ENCODE measurements around the gene ETS1. TPM values are rescaled to one million over a fixed set of nuclear protein-coding genes. Genes with fewer than 3 reads are reported as not detected.

Gene ETS1
- total RNA-seq, 1 donor = 67.3 TPM

- TF ChIP-seq, protein P1, sequence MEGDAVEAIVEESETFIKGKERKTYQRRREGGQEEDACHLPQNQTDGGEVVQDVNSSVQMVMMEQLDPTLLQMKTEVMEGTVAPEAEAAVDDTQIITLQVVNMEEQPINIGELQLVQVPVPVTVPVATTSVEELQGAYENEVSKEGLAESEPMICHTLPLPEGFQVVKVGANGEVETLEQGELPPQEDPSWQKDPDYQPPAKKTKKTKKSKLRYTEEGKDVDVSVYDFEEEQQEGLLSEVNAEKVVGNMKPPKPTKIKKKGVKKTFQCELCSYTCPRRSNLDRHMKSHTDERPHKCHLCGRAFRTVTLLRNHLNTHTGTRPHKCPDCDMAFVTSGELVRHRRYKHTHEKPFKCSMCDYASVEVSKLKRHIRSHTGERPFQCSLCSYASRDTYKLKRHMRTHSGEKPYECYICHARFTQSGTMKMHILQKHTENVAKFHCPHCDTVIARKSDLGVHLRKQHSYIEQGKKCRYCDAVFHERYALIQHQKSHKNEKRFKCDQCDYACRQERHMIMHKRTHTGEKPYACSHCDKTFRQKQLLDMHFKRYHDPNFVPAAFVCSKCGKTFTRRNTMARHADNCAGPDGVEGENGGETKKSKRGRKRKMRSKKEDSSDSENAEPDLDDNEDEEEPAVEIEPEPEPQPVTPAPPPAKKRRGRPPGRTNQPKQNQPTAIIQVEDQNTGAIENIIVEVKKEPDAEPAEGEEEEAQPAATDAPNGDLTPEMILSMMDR (IDR thresholded peaks at IDR 0.05; ENCODE audit: extremely low read depth, low read depth, low read length) = no peak
- no peaks in the 10 kb centered on the region for H3K36me3 ChIP-seq (ENCODE audit: insufficient read depth, low read length)
- no peak overlapping the region for H3K4me2 ChIP-seq (ENCODE audit: insufficient read depth, low read length)
- no peak overlapping the region for H3K27ac ChIP-seq (ENCODE audit: low read depth, low read length)
- H3K79me2 ChIP-seq (ENCODE audit: insufficient read depth, low read length) = no peaks in the 10 kb centered on the region
- no peak overlapping the region for H3K4me3 ChIP-seq (ENCODE audit: insufficient read depth, low read length)
- no peak overlapping the region for H2AFZ ChIP-seq (ENCODE audit: low read length)
- DNase-seq (ENCODE audit: insufficient read length, low spot score, missing footprints) = no peak
- peaks cover 50% of the 10 kb centered on the region for H3K27me3 ChIP-seq (ENCODE audit: insufficient read depth, low read length)
- H3K4me1 ChIP-seq (ENCODE audit: insufficient read depth, low read length) = no peaks in the 10 kb centered on the region
- no peaks in the 10 kb centered on the region for H3K9me3 ChIP-seq (ENCODE audit: low read depth, low read length)
- no peaks in the 10 kb centered on the region for H4K20me1 ChIP-seq (ENCODE audit: insufficient read depth, low read length)
Measured at GRCh38 chr11:128608746-128609407, 21.5 kb upstream of the ETS1 start.

- no peak overlapping the region for H3K27ac ChIP-seq (ENCODE audit: low read depth, low read length)
- TF ChIP-seq, protein P1 (IDR thresholded peaks at IDR 0.05; ENCODE audit: extremely low read depth, low read depth, low read length) = no peak
- no peaks in the 10 kb centered on the region for H3K4me1 ChIP-seq (ENCODE audit: insufficient read depth, low read length)
- H4K20me1 ChIP-seq (ENCODE audit: insufficient read depth, low read length) = no peaks in the 10 kb centered on the region
- H3K36me3 ChIP-seq (ENCODE audit: insufficient read depth, low read length) = no peaks in the 10 kb centered on the region
- H3K27me3 ChIP-seq (ENCODE audit: insufficient read depth, low read length) = peaks cover 40% of the 10 kb centered on the region
- H3K4me3 ChIP-seq (ENCODE audit: insufficient read depth, low read length) = no peak overlapping the region
- no peak for DNase-seq (ENCODE audit: insufficient read length, low spot score, missing footprints)
- H3K9me3 ChIP-seq (ENCODE audit: low read depth, low read length) = no peaks in the 10 kb centered on the region
- no peak overlapping the region for H2AFZ ChIP-seq (ENCODE audit: low read length)
- no peaks in the 10 kb centered on the region for H3K79me2 ChIP-seq (ENCODE audit: insufficient read depth, low read length)
- H3K4me2 ChIP-seq (ENCODE audit: insufficient read depth, low read length) = no peak overlapping the region
Measured at GRCh38 chr11:128607819-128608218, 20.5 kb upstream of the ETS1 start.

- H3K4me2 ChIP-seq (ENCODE audit: insufficient read depth, low read length) = no peak overlapping the region
- H3K27ac ChIP-seq (ENCODE audit: low read depth, low read length) = no peak overlapping the region
- TF ChIP-seq, protein P1 (IDR thresholded peaks at IDR 0.05; ENCODE audit: extremely low read depth, low read depth, low read length) = no peak
- H3K9me3 ChIP-seq (ENCODE audit: low read depth, low read length) = no peaks in the 10 kb centered on the region
- H3K4me1 ChIP-seq (ENCODE audit: insufficient read depth, low read length) = no peaks in the 10 kb centered on the region
- no peaks in the 10 kb centered on the region for H4K20me1 ChIP-seq (ENCODE audit: insufficient read depth, low read length)
- H2AFZ ChIP-seq (ENCODE audit: low read length) = no peak overlapping the region
- no peak overlapping the region for H3K4me3 ChIP-seq (ENCODE audit: insufficient read depth, low read length)
- no peaks in the 10 kb centered on the region for H3K36me3 ChIP-seq (ENCODE audit: insufficient read depth, low read length)
- DNase-seq (ENCODE audit: insufficient read length, low spot score, missing footprints) = no peak
- no peaks in the 10 kb centered on the region for H3K79me2 ChIP-seq (ENCODE audit: insufficient read depth, low read length)
- peaks cover 31% of the 10 kb centered on the region for H3K27me3 ChIP-seq (ENCODE audit: insufficient read depth, low read length)
Measured at GRCh38 chr11:128604723-128605122, 17.4 kb upstream of the ETS1 start.

DNA sequence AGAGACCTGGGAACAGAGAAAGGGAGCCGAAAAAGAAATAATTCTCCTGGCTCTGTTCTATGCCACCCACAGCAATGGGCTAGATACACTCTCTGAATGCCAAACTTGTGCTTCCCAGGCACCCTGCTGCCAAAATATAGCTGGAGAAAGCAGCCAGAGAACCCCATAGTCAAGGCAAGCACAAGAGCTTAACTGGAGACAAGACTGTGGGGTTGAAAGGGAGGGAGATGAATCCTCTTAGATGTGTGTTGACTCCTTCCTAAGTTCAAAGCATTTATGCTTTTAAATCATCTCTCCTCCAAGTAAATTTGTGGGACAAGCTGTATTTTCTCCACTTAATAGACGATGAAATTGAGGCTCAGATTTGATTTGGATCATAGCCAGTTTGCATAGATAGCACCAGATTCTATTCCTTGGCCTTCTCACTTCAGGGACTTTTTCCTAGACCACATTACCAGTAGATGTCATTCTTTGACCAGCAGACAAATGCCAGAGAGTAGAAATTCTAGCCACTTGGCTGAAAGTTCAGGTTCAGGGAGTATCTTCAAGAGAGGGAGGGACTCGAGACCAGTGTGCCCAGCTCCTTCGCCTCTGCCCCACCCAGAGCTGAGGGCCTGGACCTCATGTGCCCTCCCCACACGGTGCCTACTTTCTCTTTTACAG lies 16.5 kb upstream of the ETS1 start:
- Histone ChIP-seq H3K27me3 (ENCODE audit: insufficient read depth, low read length) (peaks cover 29% of the 10 kb centered on the region), H3K27ac (ENCODE audit: low read depth, low read length) (no peak overlapping the region), H2AFZ (ENCODE audit: low read length) (no peak overlapping the region), H4K20me1 (ENCODE audit: insufficient read depth, low read length) (no peaks in the 10 kb centered on the region), H3K4me1 (ENCODE audit: insufficient read depth, low read length) (no peaks in the 10 kb centered on the region), H3K36me3 (ENCODE audit: insufficient read depth, low read length) (no peaks in the 10 kb centered on the region), H3K9me3 (ENCODE audit: low read depth, low read length) (no peaks in the 10 kb centered on the region), H3K4me3 (ENCODE audit: insufficient read depth, low read length) (no peak overlapping the region), H3K79me2 (ENCODE audit: insufficient read depth, low read length) (no peaks in the 10 kb centered on the region), H3K4me2 (ENCODE audit: insufficient read depth, low read length) (no peak overlapping the region)
- TF ChIP-seq, protein P1 (IDR thresholded peaks at IDR 0.05; ENCODE audit: extremely low read depth, low read depth, low read length) = no peak
- no peak for DNase-seq (ENCODE audit: insufficient read length, low spot score, missing footprints)
